Measurements from ENCODE around the gene TCF3.

- TF ChIP-seq POLR2A (IDR thresholded peaks at IDR 0.05) (peak; percentile 79), CTCF (IDR thresholded peaks at IDR 0.05) (peak in 2 of 4 experiments; percentile 54 to 63)
These were observed 59.5 kb downstream of the TCF3 start, which contains the start of gene MBD3 for GRCh38 chr19:1592755-1593500.
